NCI-H82 treated with DMSO at 0.1 percent for 48 hours (cell line): Measurements from ENCODE around the gene PDK1.

Experiments
- DNase-seq: peaks from one replicate; lab custom pipeline; 2025; ENCODE audit not compliant: unreplicated experiment; lab: John Stamatoyannopoulos, UW

The PDK1 gene

GRCh38 chr2:172639256-172639655, 83.4 kb downstream of the PDK1 start:
- no peak for DNase-seq

GRCh38 chr2:172639823-172640222, 83.9 kb downstream of the PDK1 start:
- DNase-seq, result no peak

- DNase-seq, result no peak
Measured at GRCh38 chr2:172640389-172640788, 84.5 kb downstream of the PDK1 start.

- DNase-seq, result no peak
Measured at GRCh38 chr2:172642301-172643020, 86.6 kb downstream of the PDK1 start.

- DNase-seq, result no peak
Measured at GRCh38 chr2:172643142-172643541, 87.3 kb downstream of the PDK1 start.

- no peak for DNase-seq
Measured at GRCh38 chr2:172647439-172647838, 91.5 kb downstream of the PDK1 start.

- no peak for DNase-seq
Measured at GRCh38 chr2:172655091-172655837, 99.4 kb downstream of the PDK1 start.

GRCh38 chr2:172655838-172656573, 100.1 kb downstream of the PDK1 start:
- DNase-seq, result no peak
